HEK293 (cell line): ENCODE data around the gene PDE3B.

Experiments
- CTCF ChIA-PET: fragments of 350-600 bp; formaldehyde crosslinking; extraction: SDS; loops from one replicate; lab custom pipeline; 2021; ENCODE audit warnings: antibody characterized with exemption; lab: Yijun Ruan, JAX
- POLR2A ChIA-PET: fragments of 300-600 bp; formaldehyde crosslinking; extraction: SDS; loops from one replicate; lab custom pipeline; 2020; ENCODE audit warnings: antibody characterized with exemption, inconsistent platforms; lab: Yijun Ruan, JAX
- H3K27ac ChIP-seq: fragments of 200-500 bp; sonication (Bioruptor generic); 2 replicates; pipeline ENCODE4 v1.5.1; 2014; ENCODE audit warnings: low read depth, low read length, control low read depth, inconsistent platforms; ENCODE audit errors: extremely low read depth
- H3K36me3 ChIP-seq, 2 experiments: fragments of 200-500 bp in 1 of 2; sonication (Bioruptor generic) in 1 of 2; 1 replicate in 1 of 2; 2 replicates in 1 of 2; pipeline ENCODE4 v1.5.1; 2014 to 2017; ENCODE audit warnings: inconsistent platforms in 2 of 2, low read length in 2 of 2; ENCODE audit not compliant: control insufficient read depth in 2 of 2, insufficient read depth in 1 of 2
- H3K4me1 ChIP-seq: fragments of 200-500 bp; sonication (Bioruptor generic); 2 replicates; pipeline ENCODE4 v1.5.1; 2014; ENCODE audit warnings: mild to moderate bottlenecking, low read length, inconsistent platforms; ENCODE audit not compliant: control insufficient read depth, insufficient read depth
- H3K4me3 ChIP-seq: 2 replicates; pipeline ENCODE4 v1.5.1; 2011; ENCODE audit warnings: low read depth, mild to moderate bottlenecking, control low read depth, low read length, moderate library complexity
- H3K9me3 ChIP-seq: fragments of 200-500 bp; sonication (Bioruptor generic); 2 replicates; pipeline ENCODE4 v1.5.1; 2014; ENCODE audit warnings: low read depth, low read length, inconsistent platforms; ENCODE audit not compliant: control insufficient read depth, insufficient read depth
- AEBP2 ChIP-seq: fragments of 450-650 bp; formaldehyde crosslinking; IDR thresholded peaks from 2 replicates; pipeline ENCODE4 v1.5.1; 2016; ENCODE audit warnings: missing biosample characterization, missing genetic modification characterization, borderline replicate concordance
- IKZF3 ChIP-seq: fragments of 450-650 bp; IDR thresholded peaks from 2 replicates; pipeline ENCODE4 v1.5.0; 2018; ENCODE audit warnings: missing biosample characterization, mild to moderate bottlenecking, missing genetic modification characterization, moderate library complexity
- KLF10 ChIP-seq: fragments of 450-650 bp; IDR thresholded peaks from 2 replicates; pipeline ENCODE4 v1.5.1; 2018; ENCODE audit warnings: missing biosample characterization, mild to moderate bottlenecking, missing genetic modification characterization
- RBAK ChIP-seq: fragments of 450-650 bp; formaldehyde crosslinking; IDR thresholded peaks from 2 replicates; pipeline ENCODE4 v1.5.1; 2016; ENCODE audit warnings: missing biosample characterization, missing genetic modification characterization
- SCRT2 ChIP-seq: fragments of 450-650 bp; formaldehyde crosslinking; IDR thresholded peaks from 2 replicates; pipeline ENCODE4 v1.5.1; 2016; ENCODE audit warnings: missing biosample characterization, missing genetic modification characterization
- ZBTB1 ChIP-seq: fragments of 450-650 bp; formaldehyde crosslinking; IDR thresholded peaks from 2 replicates; pipeline ENCODE4 v1.5.1; 2016; ENCODE audit warnings: missing biosample characterization, missing genetic modification characterization
- ZBTB44 ChIP-seq: fragments of 450-650 bp; IDR thresholded peaks from 2 replicates; pipeline ENCODE4 v1.5.1; 2018; ENCODE audit warnings: missing biosample characterization, mild to moderate bottlenecking, missing genetic modification characterization
- ZBTB6 ChIP-seq: fragments of 450-650 bp; formaldehyde crosslinking; IDR thresholded peaks from 2 replicates; pipeline ENCODE4 v1.5.1; 2017; ENCODE audit warnings: missing biosample characterization, missing genetic modification characterization
- ZEB2 ChIP-seq: fragments of 450-650 bp; formaldehyde crosslinking; IDR thresholded peaks from 2 replicates; pipeline ENCODE4 v1.5.1; 2016; ENCODE audit warnings: missing biosample characterization, missing genetic modification characterization
- ZFHX2 ChIP-seq: fragments of 450-650 bp; formaldehyde crosslinking; conservative IDR thresholded peaks from 2 replicates; pipeline ENCODE4 v1.5.1; 2016; ENCODE audit warnings: missing biosample characterization, missing genetic modification characterization
- ZNF10 ChIP-seq: fragments of 450-650 bp; formaldehyde crosslinking; IDR thresholded peaks from 2 replicates; pipeline ENCODE4 v1.5.1; 2017; ENCODE audit warnings: missing biosample characterization, missing genetic modification characterization
- ZNF138 ChIP-seq: fragments of 450-650 bp; formaldehyde crosslinking; IDR thresholded peaks from 2 replicates; pipeline ENCODE4 v1.5.1; 2016; ENCODE audit warnings: missing biosample characterization, missing genetic modification characterization, borderline replicate concordance
- ZNF391 ChIP-seq: fragments of 450-650 bp; formaldehyde crosslinking; IDR thresholded peaks from 2 replicates; pipeline ENCODE4 v1.5.1; 2016; ENCODE audit warnings: low read depth, missing biosample characterization, missing genetic modification characterization, borderline replicate concordance
- ZNF394 ChIP-seq: fragments of 450-650 bp; formaldehyde crosslinking; IDR thresholded peaks from 2 replicates; pipeline ENCODE4 v1.5.1; 2016; ENCODE audit warnings: missing biosample characterization, missing genetic modification characterization, mild to moderate bottlenecking, moderate library complexity, borderline replicate concordance
- ZNF48 ChIP-seq: fragments of 450-650 bp; formaldehyde crosslinking; IDR thresholded peaks from 2 replicates; pipeline ENCODE4 v1.5.1; 2016; ENCODE audit warnings: missing biosample characterization, missing genetic modification characterization
- ZNF514 ChIP-seq: fragments of 450-650 bp; formaldehyde crosslinking; IDR thresholded peaks from 2 replicates; pipeline ENCODE4 v1.5.1; 2016; ENCODE audit warnings: missing biosample characterization, missing genetic modification characterization
- ZNF521 ChIP-seq: fragments of 450-650 bp; formaldehyde crosslinking; IDR thresholded peaks from 2 replicates; pipeline ENCODE4 v1.5.1; 2017; ENCODE audit warnings: missing biosample characterization, mild to moderate bottlenecking, missing genetic modification characterization
- ZNF544 ChIP-seq: fragments of 450-650 bp; formaldehyde crosslinking; IDR thresholded peaks from 2 replicates; pipeline ENCODE4 v1.5.0; 2017; ENCODE audit warnings: missing biosample characterization, missing genetic modification characterization
- ZNF596 ChIP-seq: fragments of 450-650 bp; IDR thresholded peaks from 2 replicates; pipeline ENCODE4 v1.5.0; 2018; ENCODE audit warnings: missing biosample characterization, mild to moderate bottlenecking, missing genetic modification characterization, moderate library complexity
- ZSCAN16 ChIP-seq: fragments of 450-650 bp; formaldehyde crosslinking; IDR thresholded peaks from 2 replicates; pipeline ENCODE4 v1.5.1; 2016; ENCODE audit warnings: missing biosample characterization, missing genetic modification characterization
- ZSCAN23 ChIP-seq: fragments of 450-650 bp; formaldehyde crosslinking; IDR thresholded peaks from 2 replicates; pipeline ENCODE4 v1.5.1; 2016; ENCODE audit warnings: missing biosample characterization, missing genetic modification characterization
- TF ChIP-seq, protein P1 (sequence below): fragments of 450-650 bp; formaldehyde crosslinking; IDR thresholded peaks from 2 replicates; pipeline ENCODE4 v1.5.1; 2016; ENCODE audit warnings: missing biosample characterization, missing genetic modification characterization
- TF ChIP-seq, protein P2 (sequence below): fragments of 450-650 bp; formaldehyde crosslinking; IDR thresholded peaks from 2 replicates; pipeline ENCODE4 v1.5.1; 2016; ENCODE audit warnings: missing biosample characterization, missing genetic modification characterization

The PDE3B gene

GRCh38 chr11:14623036-14623435 is 20.6 kb upstream of the PDE3B start:
- TF ChIP-seq ZSCAN23 (tag by site-specific recombination) (no peak), AEBP2 (tag by site-specific recombination) (no peak)
- TF ChIP-seq, all 188 proteins: peak for 0
- Histone ChIP-seq H3K9me3 (no peaks in the 10 kb centered on the region), H3K27ac (no peak overlapping the region), H3K4me1 (no peaks in the 10 kb centered on the region), H3K36me3 (no peaks in the 10 kb centered on the region), H3K4me3 (no peak overlapping the region)
- ChIA-PET POLR2A (no interaction called here), CTCF (interaction anchor here (0.6 to 4.0 kb wide), 4 partner anchors 12 to 286 kb away, joined by 3 to 19 read pairs (median 3); no protein-coding TSS in a partner anchor)

DNA sequence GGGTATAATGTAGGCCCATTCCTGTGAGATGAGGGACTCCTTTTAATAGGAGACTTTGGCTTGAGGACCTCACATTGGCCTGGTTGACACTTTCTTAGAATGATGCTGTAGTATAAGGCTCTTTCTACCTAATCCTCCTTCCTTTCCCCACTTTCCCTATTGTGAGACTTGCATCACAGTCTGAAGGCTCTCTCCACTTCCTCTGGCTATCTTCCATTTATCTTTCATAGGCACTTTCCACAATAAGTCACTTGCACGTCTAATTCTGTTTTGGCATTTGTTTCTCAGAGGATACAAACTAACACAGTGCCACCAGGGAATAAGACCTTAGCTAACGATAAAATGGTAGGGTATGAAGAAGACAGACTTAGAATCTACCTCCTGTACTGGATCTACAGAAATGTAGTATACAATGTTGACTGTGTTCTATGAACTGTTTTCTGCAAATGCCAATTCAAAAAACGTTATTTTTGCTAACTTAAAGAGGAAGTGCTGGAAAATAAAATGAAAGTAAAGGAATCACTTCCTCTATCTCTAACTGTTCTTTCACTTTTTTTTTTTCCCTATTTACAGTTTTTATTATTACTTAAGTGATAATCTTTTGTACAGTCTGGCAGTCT is 17.9 kb upstream of the PDE3B start:
- TF ChIP-seq ZNF48 (tag by site-specific recombination) (no peak), ZNF138 (tag by site-specific recombination) (no peak), ZBTB1 (no peak), ZNF514 (tag by site-specific recombination) (no peak), KLF10 (tag by site-specific recombination) (no peak), ZNF544 (tag by site-specific recombination) (no peak), ZBTB6 (tag by site-specific recombination) (no peak), ZEB2 (no peak), RBAK (no peak), ZFHX2 (tag by site-specific recombination) (no peak), ZNF596 (tag by site-specific recombination) (no peak), IKZF3 (tag by site-specific recombination) (no peak), ZNF394 (tag by site-specific recombination) (no peak), ZSCAN16 (tag by site-specific recombination) (no peak), ZNF521 (tag by site-specific recombination) (no peak)
- TF ChIP-seq, protein P1, sequence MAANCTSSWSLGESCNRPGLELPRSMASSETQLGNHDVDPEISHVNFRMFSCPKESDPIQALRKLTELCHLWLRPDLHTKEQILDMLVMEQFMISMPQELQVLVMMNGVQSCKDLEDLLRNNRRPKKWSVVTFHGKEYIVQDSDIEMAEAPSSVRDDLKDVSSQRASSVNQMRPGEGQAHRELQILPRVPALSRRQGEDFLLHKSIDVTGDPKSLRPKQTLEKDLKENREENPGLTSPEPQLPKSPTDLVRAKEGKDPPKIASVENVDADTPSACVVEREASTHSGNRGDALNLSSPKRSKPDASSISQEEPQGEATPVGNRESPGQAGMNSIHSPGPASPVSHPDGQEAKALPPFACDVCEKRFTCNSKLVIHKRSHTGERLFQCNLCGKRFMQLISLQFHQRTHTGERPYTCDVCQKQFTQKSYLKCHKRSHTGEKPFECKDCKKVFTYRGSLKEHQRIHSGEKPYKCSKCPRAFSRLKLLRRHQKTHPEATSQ (tag by site-specific recombination), result no peak
- Histone ChIP-seq H3K9me3 (no peaks in the 10 kb centered on the region), H3K36me3 (no peaks in the 10 kb centered on the region), H3K4me1 (no peaks in the 10 kb centered on the region), H3K27ac (no peak overlapping the region), H3K4me3 (no peak overlapping the region)
- CTCF ChIA-PET, result interaction anchor here (1.5 kb wide), 1 partner anchor 282 kb away, joined by 5 read pairs; no protein-coding TSS in a partner anchor
- POLR2A ChIA-PET, result no interaction called here

DNA sequence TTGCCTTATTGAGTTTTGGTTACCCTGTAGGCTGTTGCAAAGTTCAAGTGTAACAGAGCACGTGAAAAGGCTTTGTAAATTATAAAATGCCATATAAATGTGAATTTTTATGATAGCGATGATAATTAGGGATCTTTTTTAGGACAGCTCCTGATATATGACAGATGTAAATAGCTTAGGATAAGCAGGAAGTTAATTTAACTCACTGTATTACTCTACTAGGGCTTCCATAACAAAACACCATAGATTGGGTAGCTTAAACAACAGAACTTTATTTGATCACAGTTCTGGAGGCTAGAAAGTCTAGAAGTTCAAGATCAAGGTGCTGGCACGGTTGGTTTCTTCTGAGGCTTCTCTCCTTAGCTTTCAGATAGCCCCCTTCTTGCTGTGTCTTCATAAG is 17.0 kb upstream of the PDE3B start:
- TF ChIP-seq ZNF391 (tag by site-specific recombination), result no peak
- no peak for TF ChIP-seq SCRT2
- no peak for TF ChIP-seq ZBTB44 (tag by site-specific recombination)
- TF ChIP-seq, protein P2, sequence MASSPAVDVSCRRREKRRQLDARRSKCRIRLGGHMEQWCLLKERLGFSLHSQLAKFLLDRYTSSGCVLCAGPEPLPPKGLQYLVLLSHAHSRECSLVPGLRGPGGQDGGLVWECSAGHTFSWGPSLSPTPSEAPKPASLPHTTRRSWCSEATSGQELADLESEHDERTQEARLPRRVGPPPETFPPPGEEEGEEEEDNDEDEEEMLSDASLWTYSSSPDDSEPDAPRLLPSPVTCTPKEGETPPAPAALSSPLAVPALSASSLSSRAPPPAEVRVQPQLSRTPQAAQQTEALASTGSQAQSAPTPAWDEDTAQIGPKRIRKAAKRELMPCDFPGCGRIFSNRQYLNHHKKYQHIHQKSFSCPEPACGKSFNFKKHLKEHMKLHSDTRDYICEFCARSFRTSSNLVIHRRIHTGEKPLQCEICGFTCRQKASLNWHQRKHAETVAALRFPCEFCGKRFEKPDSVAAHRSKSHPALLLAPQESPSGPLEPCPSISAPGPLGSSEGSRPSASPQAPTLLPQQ, result no peak
- no peak for TF ChIP-seq ZNF10 (tag by site-specific recombination)
- Histone ChIP-seq H3K9me3 (no peaks in the 10 kb centered on the region), H3K4me1 (no peaks in the 10 kb centered on the region), H3K36me3 (no peaks in the 10 kb centered on the region), H3K27ac (no peak overlapping the region), H3K4me3 (no peak overlapping the region)
- ChIA-PET CTCF (interaction anchor here (1.5 kb wide), 1 partner anchor 281 kb away, joined by 5 read pairs; no protein-coding TSS in a partner anchor), POLR2A (no interaction called here)
